Muscle of back (tissue), 11 donors: ENCODE data around the gene ZC2HC1B. TPM values are rescaled to one million over a fixed set of nuclear protein-coding genes. Genes with fewer than 3 reads are reported as not detected.
"Not testable (repeated sequence)": the region's sequence is repeated elsewhere in the genome, so short reads cannot be mapped to it uniquely, and the experiment has no call there.

ENCODE experiments used
- DNase-seq, 3 donors: peaks; one replicate each; pipeline versions ENCODE4 v3.0.0 to v3.0.0-alpha.2; 2013
- polyA plus RNA-seq, 10 donors: library from polyadenylated mRNA; unstranded; fragments of 120-200 nt; gene quantifications; one replicate each; pipeline ENCODE4 v1.2.1, GENCODE V29; 2013; ENCODE audit not compliant: insufficient read length in 10 of 10

Gene ZC2HC1B
- polyA plus RNA-seq, 10 donors = 0.81 TPM; not detected in 9

DNA sequence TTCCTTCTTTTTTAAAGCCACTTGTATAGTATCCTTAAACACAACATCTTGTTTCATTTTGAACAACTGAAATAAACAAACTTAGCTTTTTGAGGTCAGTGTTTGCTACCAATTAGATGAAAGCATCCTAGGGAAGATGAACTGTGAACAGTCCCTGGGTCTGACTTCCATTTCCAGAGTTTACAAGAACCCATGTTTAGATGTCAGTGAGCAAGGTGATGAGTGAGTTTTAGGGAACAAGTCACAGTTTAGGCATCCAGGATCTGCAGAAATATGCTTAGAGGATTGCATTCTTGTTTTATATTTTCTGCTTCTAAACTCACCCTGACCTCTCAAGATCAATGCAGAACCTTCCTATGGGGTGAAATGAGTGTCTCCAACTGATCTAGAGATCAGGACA, 3.0 kb downstream of the ZC2HC1B start:
- DNase-seq = no peak

DNA sequence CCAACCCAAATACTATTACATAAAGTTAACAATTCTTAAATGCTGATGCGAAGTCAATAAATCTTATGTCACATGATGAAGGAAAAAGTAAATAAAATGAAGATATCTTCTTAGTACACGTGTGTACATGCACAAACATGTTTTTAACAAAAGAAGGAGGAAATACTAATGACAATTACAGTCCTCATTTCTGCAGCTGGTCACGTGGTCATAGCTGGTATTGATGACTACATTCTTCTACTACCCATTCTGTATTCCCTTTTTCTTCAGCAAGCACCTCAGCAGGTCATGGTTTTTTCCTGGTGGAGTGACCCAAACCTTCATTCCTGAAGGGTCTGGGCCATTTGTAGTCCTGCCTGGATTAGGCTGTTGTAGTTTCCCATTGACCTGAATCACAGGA, 4.5 kb downstream of the ZC2HC1B start:
- not testable (repeated sequence) for DNase-seq

DNA sequence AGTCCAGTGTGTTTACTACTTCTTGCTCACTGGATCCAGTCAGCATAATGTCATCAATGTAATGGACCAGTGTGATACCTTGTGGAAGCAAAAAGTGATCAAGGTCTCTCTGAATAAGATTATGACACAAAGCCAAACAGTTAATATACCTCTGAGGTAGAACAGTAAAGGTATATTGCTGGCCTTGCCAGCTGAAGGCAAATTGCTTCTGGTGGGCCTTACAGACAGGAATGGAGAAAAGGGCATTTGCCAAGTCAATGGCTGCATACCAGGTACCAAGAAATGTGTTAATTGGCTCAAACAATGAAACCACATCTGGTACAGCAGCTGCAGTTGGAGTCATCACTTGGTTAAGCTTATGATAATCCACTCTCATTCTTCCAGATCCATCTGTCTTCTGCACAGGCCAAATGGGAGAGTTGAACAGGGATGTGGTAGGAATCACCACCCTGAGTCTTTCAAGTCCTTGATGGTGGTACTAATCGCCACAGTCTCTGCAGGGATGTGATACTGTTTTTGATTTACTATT, 7.0 kb downstream of the ZC2HC1B start:
- peak in 1 of 3 donors; percentile 54 for DNase-seq

DNA sequence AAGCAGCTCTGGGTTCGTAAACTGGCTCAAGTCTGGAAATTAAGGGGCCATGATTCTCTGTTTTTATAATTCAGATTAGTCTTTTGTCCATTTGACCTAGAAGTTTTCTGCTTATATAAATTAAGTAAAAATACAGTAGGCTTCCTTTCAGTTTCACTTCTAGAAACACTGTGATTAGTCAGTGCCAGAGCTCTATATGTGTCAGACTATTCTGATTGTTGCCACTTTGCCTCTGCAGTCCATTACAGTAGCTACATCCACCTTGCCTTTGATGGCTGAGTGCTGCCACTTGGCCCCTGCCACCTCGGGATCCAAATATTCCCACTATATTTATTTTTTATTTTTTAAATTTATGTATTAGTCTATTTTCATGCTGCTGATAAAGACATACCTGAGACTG, 7.9 kb downstream of the ZC2HC1B start:
- DNase-seq = no peak

DNA sequence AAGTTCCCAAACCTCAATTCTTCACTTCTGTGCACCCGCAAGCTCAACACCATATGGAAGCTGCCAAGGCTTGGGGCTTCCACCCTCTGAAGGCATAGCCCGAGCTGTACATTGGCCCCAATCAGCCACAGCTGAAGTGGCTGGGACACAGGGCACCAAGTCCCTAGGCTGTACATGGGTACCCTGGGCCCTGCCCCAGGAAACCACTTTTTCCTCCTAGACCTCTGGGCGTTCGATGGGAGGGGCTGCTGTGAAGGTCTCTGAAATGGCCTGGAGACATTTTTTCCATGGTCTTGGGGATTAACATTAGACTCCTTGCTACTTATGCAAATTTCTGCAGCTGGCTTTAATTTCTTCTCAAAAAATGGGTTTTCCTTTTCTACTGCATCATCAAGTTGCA, 9.3 kb downstream of the ZC2HC1B start:
- not testable (repeated sequence) for DNase-seq

DNA sequence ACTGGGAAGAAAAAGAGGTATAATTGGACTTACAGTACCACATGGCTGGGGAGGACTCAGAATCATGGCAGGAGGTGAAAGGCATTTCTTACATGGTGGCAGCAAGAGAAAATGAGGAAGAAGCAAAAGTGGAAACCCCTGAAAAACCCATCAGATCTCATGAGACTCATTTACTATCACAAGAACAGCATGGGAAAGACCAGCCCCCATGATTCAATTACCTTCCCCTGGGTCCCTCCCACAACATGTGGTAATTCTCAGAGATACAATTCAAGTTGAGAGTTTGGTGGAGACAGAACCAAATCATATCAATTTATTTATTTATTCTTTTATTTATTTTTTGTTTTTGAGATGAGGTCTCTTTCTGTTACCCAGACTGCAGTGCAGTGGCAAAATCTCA, 10.2 kb downstream of the ZC2HC1B start:
- DNase-seq = not testable (repeated sequence)

DNA sequence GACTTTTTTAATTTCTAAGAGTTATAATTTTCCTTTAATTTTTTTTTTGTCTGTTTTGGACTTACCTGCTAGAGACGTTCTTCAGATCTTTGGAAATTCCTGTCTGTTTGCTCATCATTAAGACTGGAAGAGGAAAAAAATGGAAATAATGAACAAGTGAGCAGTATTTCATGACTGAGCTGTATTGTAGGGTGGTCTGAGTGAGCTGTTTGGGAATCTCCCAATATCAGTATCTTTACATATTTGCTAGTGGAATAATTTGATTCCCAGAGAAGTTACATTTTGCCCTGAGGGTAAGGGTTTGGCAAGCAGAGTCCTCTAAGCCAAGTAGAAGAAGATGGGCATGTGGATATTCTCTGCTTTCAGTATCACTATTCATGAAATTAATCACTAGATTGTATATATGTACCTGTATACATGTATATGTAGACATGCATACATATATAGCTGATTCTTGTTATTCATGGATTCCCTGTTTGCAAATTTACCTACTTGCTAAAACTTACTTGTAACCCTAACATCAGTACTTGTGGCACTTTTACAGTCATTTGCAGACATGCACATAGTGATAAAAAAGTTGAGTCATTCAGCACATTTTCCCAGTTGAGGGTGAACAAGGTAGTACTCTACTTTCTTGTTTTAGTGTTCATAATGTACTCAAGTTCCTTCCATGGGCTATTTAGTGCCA, 13.5 kb downstream of the ZC2HC1B start:
- no peak for DNase-seq

DNA sequence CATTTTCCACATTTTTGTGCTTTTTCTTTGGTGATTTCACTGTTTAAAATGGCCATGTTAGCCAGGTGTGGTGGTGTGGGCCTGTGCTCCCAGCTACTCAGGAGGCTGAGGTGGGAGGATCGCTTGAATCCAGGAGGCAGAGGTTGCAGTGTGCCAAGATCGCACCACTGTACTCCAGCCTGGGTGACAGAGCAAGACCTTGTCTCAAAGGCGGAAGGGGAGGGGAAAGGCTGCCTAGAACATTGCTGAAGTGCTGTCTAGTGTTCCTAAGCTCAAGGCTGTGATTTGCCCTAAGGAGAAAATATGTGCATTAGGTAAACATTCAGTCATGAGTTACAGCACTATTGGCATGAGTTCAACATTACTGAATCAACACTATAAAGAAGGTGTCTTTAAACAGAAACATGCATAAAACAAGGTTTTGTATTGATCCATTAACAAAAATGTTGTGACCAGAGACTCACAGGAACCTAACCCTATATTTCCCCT, 14.0 kb downstream of the ZC2HC1B start:
- DNase-seq = no peak

DNA sequence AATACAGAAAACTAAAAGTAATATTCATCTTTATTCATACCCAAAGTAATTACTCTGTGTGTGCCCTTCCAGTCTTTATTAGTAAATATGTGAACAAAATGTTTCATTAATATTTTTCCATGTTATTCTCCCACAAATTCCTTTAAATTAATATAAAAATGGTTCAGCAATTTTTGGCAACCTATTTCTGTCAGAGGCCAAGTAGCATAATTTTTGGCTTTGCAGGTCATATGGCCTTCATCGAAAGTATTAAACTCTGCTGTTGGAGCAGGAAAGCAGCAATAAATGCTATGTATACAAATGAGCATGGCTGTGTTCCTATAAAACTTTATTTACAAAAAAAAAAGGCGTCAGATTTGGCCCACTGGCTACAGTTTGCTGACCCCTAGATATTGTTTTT, 16.1 kb downstream of the ZC2HC1B start:
- DNase-seq = peak; percentile 45 to 78 (median 59)

DNA sequence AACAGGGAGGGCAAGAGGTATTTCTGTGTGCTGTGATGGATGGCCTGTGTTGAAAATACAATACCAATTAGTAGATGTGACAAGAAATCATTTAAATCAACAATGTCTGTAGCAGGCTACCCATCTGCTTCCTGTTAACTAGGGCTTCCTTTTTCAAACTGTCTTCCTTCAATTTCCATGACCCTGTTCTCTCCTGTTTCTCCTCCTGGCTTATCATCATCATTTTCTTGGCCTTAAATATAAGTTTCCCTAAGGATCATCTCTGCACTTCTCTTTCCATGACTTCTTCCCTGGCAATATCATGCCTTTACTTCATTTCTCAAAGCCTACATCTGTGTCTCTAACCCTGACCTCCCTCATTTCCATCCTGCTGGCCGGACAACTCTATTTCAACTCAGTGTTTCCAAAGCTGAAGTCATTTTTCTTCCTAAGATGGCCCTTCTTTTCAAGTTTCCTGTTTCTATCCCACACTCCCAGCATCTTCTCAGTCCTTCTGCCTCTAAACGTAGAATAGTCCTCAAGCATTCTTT, 18.2 kb downstream of the ZC2HC1B start:
- DNase-seq = peak; percentile 79 to 94 (median 90)

DNA sequence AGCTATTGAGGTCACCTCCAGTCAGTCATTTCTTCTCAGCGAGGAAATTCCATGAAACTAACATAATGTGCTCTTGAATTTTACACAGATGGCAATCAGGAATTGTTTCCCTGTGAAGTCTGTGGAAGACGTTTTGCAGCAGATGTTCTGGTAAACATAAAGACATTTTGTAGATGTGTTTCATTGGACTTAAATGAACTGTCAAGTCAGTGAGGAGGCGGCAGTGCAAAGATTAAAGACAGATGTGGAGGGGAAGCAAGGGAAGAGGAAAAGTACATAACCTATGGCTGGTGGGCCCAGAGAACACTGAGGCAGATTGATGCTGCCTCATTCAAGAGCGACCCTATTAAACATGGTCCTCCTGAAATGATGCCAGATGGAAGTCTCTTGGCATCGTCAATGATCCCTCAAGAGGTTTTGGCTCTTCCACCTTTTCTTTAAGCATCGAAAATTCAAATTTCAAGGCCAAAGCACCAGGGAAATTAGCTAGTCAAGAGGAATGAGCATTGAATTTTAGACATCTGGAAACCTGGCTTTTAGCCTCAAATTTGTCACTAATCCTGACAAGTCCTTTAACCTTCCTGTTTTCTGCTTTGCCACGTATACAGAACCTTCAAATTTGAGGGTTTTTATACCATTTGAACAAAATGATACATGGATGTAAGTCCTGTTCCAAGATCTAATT, 20.1 kb downstream of the ZC2HC1B start:
- DNase-seq = peak; percentile 80 to 91 (median 81)

DNA sequence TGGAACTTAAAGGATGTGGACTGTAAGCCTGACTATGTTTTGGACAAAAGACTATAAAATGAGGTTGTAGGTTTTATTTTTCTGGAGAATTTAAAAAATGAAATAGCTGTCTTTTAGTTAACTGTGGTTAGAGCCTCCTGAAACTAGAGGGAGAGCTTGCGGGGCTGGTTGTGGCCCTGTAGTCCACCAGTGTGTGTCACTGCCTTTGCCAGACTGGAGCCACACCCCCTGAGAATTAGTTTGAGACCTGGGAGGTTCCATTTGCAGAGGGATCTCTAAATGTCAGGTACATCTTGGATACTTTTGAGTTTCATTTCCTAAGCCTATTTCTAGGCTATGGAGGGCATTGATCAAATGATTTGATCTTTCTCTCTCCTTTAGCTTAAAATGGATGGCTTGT, 20.8 kb downstream of the ZC2HC1B start:
- DNase-seq = no peak

DNA sequence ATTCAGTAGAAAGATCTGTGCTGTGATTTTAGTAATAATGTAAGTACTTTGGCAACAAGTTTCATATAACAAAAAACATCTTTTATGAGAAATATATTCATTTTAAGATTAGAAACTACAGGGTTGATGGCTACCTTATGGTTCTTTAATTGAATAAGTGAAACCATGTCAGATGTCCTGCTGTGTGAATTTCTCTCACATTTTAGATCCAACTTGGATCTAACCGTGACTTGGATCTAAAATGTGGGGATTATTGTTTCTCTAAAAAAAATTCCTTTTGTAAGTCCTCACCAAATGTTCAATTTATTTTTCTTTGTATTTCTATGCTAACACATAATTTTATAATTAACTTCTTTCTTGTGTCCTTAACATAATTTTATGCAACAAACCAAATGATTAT, 30.4 kb downstream of the ZC2HC1B start:
- DNase-seq = peak; percentile 53 to 74 (median 65)

DNA sequence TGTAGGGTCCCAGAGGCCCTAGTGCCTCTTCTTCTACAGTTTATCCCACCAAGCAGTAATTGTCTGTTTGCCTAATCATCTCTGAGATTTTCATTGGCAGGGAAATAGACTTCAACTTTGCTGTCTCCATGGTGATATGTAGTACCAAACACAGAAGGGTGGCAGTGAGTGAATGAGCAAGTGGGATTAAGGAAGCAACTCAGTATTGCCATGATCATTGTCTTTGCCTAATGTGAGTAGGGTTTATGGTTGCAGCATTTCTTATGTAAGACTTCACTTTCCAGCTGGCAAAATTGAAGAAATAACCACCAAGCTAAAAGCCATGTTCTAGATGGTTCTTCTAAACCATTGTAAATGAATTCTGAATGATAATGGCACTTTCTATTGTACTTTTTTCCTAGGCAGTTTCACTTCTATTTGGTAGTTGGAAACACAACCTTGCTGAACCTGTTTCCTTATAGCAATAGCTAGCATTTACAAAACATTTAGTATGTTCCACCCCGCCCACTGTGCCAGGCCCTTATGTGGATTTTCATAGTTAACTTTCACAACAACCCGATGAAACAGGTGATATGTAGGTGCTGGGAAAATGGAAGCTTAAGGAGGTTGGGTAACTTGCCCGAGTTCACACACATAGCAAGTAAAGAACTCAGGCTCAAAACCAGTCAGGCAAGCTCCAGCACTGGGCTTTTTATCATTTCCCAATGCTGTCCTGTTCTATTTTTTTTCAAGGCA, 32.0 kb downstream of the ZC2HC1B start:
- no peak for DNase-seq

DNA sequence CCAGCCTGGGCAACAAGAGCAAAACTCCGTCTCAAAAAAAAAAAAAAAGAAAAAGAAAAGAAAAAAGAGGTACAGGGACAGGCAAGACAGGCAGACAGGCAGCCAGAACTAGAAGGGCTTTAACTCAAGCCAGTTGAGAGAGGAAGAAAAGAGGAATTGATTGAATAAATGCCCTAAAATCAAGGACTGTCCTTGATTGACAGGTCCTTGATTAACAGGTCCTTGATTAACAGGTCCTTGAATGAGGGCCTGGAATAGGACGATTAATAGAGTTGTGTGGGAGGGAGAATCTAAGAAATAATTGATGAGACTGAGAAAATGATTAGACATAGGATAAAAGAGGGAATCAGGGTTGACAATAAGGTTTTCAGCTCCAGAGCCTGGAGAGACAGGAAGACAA, 36.1 kb downstream of the ZC2HC1B start:
- DNase-seq = no peak

DNA sequence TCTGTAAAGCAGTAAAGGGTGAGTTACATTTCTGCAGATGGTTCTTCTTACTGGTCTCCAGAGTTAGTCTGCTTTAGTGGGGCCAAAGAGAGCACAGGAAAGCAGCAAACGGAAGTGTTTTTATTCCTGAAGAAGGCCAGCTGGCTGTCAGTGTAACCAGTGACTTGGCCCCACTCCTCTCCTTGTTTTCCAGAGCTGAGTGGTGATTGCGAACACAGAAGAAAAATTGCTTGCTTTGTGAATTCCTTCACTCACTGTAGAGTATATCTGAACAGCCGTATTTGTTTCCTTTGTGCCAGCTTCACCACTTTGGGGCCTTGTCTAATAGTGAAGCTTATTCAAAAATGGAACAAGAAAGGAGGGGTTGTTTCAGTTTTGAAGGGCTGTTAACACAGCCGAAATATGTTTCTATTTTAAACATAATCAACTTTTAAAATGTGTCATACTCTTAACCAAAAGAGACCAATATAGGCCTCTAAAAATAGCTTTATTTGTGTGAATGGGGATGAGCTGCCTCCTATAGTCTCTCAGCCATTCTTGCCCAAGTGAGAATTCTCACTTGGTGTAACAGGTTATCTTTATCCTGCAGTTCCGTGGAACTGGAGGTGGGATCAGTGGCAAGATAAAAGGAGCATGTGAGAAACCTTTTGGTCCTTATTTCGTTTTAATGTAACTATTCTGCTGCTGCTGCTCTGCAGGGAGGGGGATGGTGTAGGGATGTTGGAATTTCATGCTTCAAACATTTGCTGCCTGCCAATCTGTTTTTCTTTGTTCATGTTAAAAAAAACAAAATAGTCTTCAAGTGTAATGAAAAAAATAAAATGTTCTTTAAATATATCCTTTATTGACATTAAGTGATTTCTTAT, 37.8 kb downstream of the ZC2HC1B start:
- peak; percentile 83 to 96 (median 92) for DNase-seq

DNA sequence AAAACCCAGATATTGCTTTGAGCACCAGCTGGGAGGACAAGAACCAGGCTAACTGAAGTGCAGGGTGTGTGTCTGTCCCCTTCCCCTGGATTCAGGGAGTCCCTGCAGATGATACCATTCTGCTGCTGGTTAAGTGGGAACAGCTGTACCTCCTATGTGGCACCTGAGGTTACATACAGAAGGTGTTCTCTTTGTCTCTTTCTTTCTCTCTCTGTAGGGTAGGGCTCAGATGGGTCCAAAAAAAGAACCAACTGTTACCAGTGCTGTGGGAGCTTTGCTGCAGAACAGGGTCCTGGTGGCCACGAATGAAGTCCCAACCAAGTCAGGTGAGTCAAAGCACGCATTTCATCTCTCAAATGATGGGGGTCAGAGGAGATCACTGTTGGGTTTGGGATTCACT, 38.6 kb downstream of the ZC2HC1B start:
- peak in 1 of 3 donors; percentile 51 for DNase-seq

DNA sequence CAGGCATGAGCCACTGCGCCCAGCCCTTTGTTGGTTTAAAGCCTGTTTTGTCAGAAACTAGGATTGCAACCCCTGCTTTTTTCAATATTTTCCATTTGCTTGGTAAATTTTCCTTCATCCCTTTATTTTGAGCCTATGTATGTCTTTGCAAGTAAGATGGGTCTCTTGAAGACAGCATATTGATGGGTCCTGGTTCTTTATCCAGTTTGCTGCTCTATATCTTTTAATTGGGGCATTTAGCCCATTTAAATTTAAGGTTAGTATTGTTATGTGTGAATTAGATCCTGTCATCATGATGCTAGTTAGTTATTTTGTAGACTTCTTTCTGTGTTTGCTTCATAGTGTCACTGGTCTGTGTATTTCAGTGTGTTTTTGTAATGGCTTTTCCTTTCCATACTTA, 46.8 kb downstream of the ZC2HC1B start:
- DNase-seq = no peak

DNA sequence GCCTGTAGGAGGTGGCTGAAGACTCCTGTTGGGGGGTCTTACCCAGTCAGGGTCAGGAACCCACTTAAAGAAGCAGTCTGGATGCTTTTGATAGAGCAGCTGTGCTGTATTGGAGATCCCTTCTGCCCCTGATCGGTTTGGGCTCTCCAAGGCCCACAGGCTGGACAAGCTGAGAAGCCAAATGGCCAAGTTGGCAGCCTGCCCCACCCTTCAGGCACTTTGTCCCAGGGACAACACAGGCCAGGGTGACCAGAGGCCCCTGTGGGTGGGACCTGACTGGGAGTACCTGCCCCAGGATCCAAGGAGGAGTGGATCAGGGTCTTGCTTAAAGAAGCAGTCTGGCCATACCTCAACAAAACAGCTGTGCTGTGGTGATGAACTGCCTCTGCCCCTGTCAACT, 48.4 kb downstream of the ZC2HC1B start:
- no peak for DNase-seq

DNA sequence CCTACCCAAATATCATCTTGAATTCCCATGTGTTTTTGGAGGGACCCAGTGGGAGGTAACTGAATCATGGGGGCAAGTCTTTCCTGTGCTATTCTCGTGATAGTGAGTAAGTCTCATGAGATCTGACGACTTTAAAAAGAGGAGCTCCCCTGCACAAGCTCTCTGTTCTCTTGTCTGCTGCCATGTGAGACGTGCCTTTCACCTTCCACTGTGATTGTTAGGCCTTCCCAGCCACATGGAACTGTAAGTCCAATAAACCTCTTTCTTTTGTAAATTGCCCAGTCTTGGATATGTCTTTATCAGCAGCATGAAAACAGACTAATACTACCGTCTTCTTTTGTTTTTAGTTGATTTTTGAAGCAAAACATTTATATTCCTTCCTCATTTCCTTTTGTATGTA, 52.8 kb downstream of the ZC2HC1B start:
- DNase-seq = not testable (repeated sequence)

DNA sequence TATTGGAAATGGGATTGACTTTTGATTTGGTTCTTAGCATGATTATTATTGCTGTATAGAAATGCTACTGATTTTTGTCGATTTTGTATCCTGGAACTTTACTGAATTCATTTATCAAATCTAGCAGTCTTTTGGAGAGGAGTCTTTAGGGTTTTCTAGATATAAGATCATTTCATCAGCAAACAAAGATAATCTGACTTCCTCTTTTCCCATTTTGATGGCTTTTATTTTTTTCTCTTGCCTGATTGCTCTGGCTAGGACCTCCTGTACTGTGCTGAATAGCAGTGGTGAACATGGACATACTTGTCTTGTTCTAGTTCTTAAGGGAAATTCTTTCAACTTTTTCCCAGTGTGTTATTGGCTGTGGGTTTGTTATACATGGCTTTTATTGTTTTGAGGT, 64.6 kb downstream of the ZC2HC1B start:
- no peak for DNase-seq
